ENCODE data around the gene WBP4.
A peak's percentile ranks its signal among the peaks of the same experiment; 100 is the strongest.

WBP4 gene

GRCh38 chr13:41065078-41065477 lies 3.8 kb downstream of the WBP4 start:
- CTCF ChIA-PET, result interaction anchor here (1.2 kb wide), 1 partner anchor 11 kb away, joined by 3 read pairs; no protein-coding TSS in a partner anchor
- POLR2A ChIA-PET, result no interaction called here
- no peak for TF ChIP-seq CTCF (IDR thresholded peaks at IDR 0.05; ENCODE audit: insufficient read depth, low read length, missing control alignments)
- peak; percentile 65 for DNase-seq (ENCODE audit: low read depth, low spot score)
- no peak overlapping the region for H3K4me3 ChIP-seq (ENCODE audit: low read depth, low read length)

- ChIA-PET CTCF (interaction anchor here (0.7 to 2.8 kb wide), 23 partner anchors 8 to 579 kb away, joined by 3 to 27 read pairs (median 4); partner anchors contain the start of gene KBTBD6), POLR2A (interaction anchor here (0.6 kb wide), 1 partner anchor 44 kb away, joined by 4 read pairs; no protein-coding TSS in a partner anchor)
- no peak for TF ChIP-seq CTCF (IDR thresholded peaks at IDR 0.05; ENCODE audit: insufficient read depth, low read length, missing control alignments)
- H3K4me3 ChIP-seq (ENCODE audit: low read depth, low read length), result no peak overlapping the region
- DNase-seq (ENCODE audit: low read depth, low spot score), result no peak
Measured at GRCh38 chr13:41074523-41074922, 13.2 kb downstream of the WBP4 start.

GRCh38 chr13:41075034-41075433 lies 13.7 kb downstream of the WBP4 start:
- ChIA-PET CTCF (interaction anchor here (0.7 to 2.8 kb wide), 16 partner anchors 9 to 578 kb away, joined by 3 to 27 read pairs (median 4); no protein-coding TSS in a partner anchor), POLR2A (no interaction called here)
- H3K4me3 ChIP-seq (ENCODE audit: low read depth, low read length), result no peak overlapping the region
- no peak for DNase-seq (ENCODE audit: low read depth, low spot score)
- TF ChIP-seq CTCF (IDR thresholded peaks at IDR 0.05; ENCODE audit: insufficient read depth, low read length, missing control alignments), result peak; percentile 12

GRCh38 chr13:41075485-41075884 lies 14.2 kb downstream of the WBP4 start:
- TF ChIP-seq CTCF (IDR thresholded peaks at IDR 0.05; ENCODE audit: insufficient read depth, low read length, missing control alignments), result no peak
- CTCF ChIA-PET, result no interaction called here
- POLR2A ChIA-PET, result no interaction called here
- no peak overlapping the region for H3K4me3 ChIP-seq (ENCODE audit: low read depth, low read length)
- no peak for DNase-seq (ENCODE audit: low read depth, low spot score)

- CTCF ChIA-PET, result no interaction called here
- H3K4me3 ChIP-seq (ENCODE audit: low read depth, low read length), result no peak overlapping the region
- POLR2A ChIA-PET, result no interaction called here
- TF ChIP-seq CTCF (IDR thresholded peaks at IDR 0.05; ENCODE audit: insufficient read depth, low read length, missing control alignments), result no peak
- no peak for DNase-seq (ENCODE audit: low read depth, low spot score)
Measured at GRCh38 chr13:41077475-41077874, 16.2 kb downstream of the WBP4 start.

- no peak for DNase-seq (ENCODE audit: low read depth, low spot score)
- ChIA-PET CTCF (interaction anchor here (1.7 kb wide), 1 partner anchor 118 kb away, joined by 3 read pairs; no protein-coding TSS in a partner anchor), POLR2A (no interaction called here)
Measured at GRCh38 chr13:41079725-41080124, 18.4 kb downstream of the WBP4 start.

More at GRCh38 chr13:41079725-41080124, 18.4 kb downstream of the WBP4 start:
- TF ChIP-seq CTCF (IDR thresholded peaks at IDR 0.05; ENCODE audit: insufficient read depth, low read length, missing control alignments), result no peak
- no peak overlapping the region for H3K4me3 ChIP-seq (ENCODE audit: low read depth, low read length)
